Coronary artery (tissue), 2 donors: Measurements from ENCODE around the gene TMEM141.

Source experiments
- DNase-seq: peaks from one replicate; pipeline ENCODE4 v3.0.0-alpha.2; 2017; ENCODE audit warnings: low spot score
- H3K27ac ChIP-seq, 2 donors: fragments of 200-600 bp; sonication (generic); one replicate each; pipeline ENCODE4 v1.5.1; 2016 to 2019
- H3K4me3 ChIP-seq: fragments of 200-600 bp; sonication (generic); 2 replicates; pipeline ENCODE4 v1.5.1; 2016; ENCODE audit warnings: mild to moderate bottlenecking, moderate library complexity
- TF ChIP-seq, protein P1 (sequence below): fragments of 200-600 bp; sonication (generic); IDR thresholded peaks from one replicate; pipeline ENCODE4 v1.5.1; 2019; ENCODE audit warnings: antibody characterized with exemption

Gene TMEM141

DNA sequence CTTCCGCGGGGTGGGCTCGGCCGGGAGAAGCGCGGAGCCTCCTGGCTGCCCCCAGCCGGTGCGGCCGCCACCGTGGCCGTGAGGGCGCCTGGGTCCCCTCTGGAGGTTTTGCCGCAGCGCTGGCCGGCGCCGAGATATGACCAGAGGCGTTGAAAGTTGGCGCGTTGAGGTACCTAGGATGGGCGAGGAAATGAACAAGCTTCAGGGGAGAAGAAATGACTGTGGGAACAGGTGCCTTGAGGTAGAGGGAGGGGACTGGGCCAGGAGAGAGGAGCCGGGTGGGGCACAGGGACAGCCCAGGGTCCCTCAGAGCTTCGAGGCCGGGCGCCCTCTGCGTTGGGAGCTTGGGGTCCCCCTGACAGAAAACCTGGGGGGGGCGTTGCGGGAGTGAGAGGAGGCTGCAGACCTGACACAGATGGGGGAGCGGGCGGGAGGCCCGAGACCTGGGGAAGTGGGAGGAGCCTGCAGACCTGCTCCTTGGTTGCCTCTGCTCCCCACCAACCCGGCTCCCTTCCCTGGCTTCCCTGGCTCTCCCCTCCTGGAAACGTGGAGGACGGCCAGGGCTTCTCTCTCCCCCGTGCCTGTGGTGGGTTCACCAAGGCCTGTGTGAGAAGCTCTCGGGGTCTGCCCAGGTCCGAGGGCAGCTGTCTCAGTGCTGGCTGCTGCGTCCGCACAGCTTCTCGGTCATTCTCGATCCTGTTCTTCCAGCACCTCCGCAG is 30.8 kb downstream of the TMEM141 start:
- Histone ChIP-seq H3K4me3 (peak overlapping the region; percentile 68), H3K27ac (no peak overlapping the region)
- TF ChIP-seq, protein P1, sequence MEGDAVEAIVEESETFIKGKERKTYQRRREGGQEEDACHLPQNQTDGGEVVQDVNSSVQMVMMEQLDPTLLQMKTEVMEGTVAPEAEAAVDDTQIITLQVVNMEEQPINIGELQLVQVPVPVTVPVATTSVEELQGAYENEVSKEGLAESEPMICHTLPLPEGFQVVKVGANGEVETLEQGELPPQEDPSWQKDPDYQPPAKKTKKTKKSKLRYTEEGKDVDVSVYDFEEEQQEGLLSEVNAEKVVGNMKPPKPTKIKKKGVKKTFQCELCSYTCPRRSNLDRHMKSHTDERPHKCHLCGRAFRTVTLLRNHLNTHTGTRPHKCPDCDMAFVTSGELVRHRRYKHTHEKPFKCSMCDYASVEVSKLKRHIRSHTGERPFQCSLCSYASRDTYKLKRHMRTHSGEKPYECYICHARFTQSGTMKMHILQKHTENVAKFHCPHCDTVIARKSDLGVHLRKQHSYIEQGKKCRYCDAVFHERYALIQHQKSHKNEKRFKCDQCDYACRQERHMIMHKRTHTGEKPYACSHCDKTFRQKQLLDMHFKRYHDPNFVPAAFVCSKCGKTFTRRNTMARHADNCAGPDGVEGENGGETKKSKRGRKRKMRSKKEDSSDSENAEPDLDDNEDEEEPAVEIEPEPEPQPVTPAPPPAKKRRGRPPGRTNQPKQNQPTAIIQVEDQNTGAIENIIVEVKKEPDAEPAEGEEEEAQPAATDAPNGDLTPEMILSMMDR: no peak
- no peak for DNase-seq

DNA sequence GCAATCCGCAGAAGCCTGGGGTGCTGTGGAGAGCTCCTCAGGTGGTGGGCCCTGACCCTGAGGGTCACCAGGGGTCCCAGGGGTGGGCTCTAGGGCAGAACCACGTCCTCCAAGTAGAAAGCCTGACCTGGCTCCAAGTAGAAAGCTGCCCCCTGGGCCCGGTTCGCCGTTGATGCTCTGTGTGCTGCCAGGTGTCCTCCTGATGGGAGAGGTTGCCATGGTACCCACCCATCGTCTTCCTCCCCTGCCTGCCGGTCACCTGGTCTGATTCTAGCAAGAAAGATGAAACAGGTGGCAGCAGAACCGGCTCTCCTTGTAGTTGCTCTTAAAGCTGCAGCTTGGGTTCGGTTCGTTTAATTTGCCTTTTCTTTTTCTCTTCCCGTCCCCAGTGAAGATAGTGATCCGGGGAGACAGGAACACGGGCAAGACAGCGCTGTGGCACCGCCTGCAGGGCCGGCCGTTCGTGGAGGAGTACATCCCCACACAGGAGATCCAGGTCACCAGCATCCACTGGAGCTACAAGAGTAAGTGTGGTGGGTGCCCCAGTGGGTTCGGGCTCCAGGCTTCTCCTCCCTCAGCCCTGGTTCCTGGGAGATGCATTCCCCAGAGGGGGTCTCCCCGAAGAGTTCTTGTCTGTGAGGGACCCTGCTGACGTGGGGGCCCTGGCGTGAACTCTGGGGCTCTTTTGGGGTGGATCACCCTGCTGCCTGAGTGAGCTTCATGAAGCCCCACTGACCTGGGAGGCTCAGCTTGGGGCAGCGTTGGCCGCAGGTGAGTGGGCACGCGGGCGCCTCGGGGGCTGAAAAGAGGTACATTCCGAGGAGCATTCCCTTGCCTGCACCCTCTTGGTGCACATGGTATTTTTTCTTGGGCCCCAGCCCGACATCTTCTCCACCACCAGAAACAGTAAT is 32.2 kb downstream of the TMEM141 start:
- Histone ChIP-seq H3K27ac (no peak overlapping the region), H3K4me3 (no peak overlapping the region)
- no peak for DNase-seq
- TF ChIP-seq, protein P1: no peak

- H3K4me3 ChIP-seq: no peak overlapping the region
- TF ChIP-seq, protein P1: no peak
- H3K27ac ChIP-seq: no peak overlapping the region
- no peak for DNase-seq
Measured at GRCh38 chr9:136824496-136825225, 33.5 kb downstream of the TMEM141 start.

DNA sequence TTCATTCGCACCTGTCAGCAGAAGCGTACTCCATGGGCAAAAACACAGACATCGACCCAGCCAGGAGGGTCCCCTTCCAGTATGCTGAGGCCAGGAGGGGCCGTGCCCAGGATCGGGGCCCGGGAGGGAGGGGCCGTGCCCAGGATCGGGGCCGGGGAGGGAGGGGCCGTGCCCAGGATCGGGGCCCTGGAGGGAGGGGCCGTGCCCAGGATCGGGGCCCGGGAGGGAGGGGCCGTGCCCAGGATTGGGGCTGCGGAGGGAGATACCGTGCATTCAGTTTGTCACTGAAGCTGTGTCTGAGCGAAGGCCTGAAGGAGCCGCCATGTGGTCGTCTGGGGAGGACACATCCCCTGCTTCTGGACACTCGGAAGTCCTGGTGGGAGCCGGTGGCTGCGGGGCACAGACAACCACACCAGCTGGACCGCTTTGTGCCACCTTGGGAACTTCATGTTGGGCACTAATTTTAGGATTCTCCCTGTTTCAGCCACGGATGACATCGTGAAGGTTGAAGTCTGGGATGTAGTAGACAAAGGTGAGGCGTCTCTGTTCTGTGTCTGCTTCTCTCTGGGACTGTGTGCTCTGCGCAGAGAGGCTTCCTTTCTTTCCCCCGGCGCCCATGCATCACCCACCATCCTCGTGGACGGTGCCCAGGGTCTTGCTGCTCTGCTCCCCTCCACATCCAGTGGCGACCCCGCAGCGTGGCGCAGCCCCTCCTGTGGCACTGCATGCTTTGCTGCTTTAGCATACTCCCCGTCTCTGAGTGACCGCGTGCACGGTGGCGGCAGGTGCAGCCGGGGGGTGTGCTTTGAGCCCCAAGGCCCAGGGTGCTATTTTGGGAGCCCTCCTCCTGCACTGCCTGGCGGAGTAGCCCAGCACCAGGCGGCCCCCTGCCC is 34.4 kb downstream of the TMEM141 start:
- Histone ChIP-seq H3K27ac (no peak overlapping the region), H3K4me3 (no peak overlapping the region)
- DNase-seq: no peak
- TF ChIP-seq, protein P1: no peak

DNA sequence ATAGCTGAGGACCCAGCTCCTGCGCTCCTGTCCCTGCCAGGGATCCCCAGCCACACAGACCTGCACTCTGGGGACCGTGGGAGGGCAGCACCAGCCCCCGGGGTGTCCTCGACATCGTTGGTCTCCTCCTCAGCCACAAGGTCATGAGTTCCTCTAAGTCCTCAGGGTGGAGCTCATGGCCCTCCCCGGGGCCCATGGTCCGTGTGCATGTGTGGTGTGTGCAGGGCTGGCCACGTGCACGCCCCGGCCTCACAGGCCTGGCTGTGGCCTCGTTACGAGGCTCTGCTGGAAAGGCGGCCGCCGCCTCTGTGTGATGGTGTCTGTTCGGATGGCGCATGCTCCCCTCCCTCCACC is 35.0 kb downstream of the TMEM141 start:
- TF ChIP-seq, protein P1: no peak
- Histone ChIP-seq H3K4me3 (no peak overlapping the region), H3K27ac (no peak overlapping the region)
- DNase-seq: no peak
